ENCODE measurements around the gene MEIS2.

- TF ChIP-seq CTCF (IDR thresholded peaks at IDR 0.05): no peak
- no peak for TF ChIP-seq POLR2A (IDR thresholded peaks at IDR 0.05)
- no peak for TF ChIP-seq EP300 (IDR thresholded peaks at IDR 0.05)
Observed at GRCh38 chr15:36867436-36867835, 232.9 kb downstream of the MEIS2 start.
